Measurements from ENCODE around the gene TRAF3.

The TRAF3 gene

DNA sequence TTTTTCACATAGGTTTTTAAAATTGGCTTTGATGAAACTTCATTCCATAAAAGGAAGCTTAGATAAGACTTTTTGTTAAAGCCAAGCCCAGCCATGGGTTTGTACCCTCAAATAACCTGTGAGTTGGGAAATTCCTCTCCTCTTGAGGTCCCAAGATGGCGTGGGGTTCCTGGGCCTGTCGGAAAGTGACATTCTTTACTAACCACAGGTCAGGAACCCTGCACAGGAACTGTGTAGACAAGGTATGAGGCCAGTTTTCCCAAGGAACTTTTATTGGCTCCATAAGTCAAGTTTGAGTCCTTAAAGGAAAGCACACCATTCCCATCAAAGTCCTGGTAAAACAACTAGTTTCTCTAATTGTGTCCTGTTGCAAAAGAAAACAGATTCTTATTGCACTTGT is 80.2 kb downstream of the TRAF3 start:
- TF ChIP-seq SIN3A (IDR thresholded peaks at IDR 0.05; ENCODE audit: borderline replicate concordance, insufficient read depth, low read length): no peak
- TF ChIP-seq TAF1 (IDR thresholded peaks at IDR 0.05; ENCODE audit: borderline replicate concordance, insufficient read depth, low read length): no peak
- TF ChIP-seq POLR2AphosphoS5 (IDR thresholded peaks at IDR 0.05; ENCODE audit: low read depth, low read length): no peak
- no peak for TF ChIP-seq FOXP2 (optimal IDR thresholded peaks at IDR 0.05; ENCODE audit: borderline replicate concordance, extremely low read depth, extremely low read length, insufficient read depth)
- no peak for TF ChIP-seq REST (IDR thresholded peaks at IDR 0.05; ENCODE audit: insufficient read depth in 1 of 2, low read depth in 2 of 2, low read length in 2 of 2)

- TF ChIP-seq TAF1 (IDR thresholded peaks at IDR 0.05; ENCODE audit: borderline replicate concordance, insufficient read depth, low read length) (no peak), REST (IDR thresholded peaks at IDR 0.05; ENCODE audit: insufficient read depth in 1 of 2, low read depth in 2 of 2, low read length in 2 of 2) (no peak), SIN3A (IDR thresholded peaks at IDR 0.05; ENCODE audit: borderline replicate concordance, insufficient read depth, low read length) (no peak), FOXP2 (optimal IDR thresholded peaks at IDR 0.05; ENCODE audit: borderline replicate concordance, extremely low read depth, extremely low read length, insufficient read depth) (no peak), POLR2AphosphoS5 (IDR thresholded peaks at IDR 0.05; ENCODE audit: low read depth, low read length) (no peak)
Observed at GRCh38 chr14:102859911-102860310, 82.7 kb downstream of the TRAF3 start.

DNA sequence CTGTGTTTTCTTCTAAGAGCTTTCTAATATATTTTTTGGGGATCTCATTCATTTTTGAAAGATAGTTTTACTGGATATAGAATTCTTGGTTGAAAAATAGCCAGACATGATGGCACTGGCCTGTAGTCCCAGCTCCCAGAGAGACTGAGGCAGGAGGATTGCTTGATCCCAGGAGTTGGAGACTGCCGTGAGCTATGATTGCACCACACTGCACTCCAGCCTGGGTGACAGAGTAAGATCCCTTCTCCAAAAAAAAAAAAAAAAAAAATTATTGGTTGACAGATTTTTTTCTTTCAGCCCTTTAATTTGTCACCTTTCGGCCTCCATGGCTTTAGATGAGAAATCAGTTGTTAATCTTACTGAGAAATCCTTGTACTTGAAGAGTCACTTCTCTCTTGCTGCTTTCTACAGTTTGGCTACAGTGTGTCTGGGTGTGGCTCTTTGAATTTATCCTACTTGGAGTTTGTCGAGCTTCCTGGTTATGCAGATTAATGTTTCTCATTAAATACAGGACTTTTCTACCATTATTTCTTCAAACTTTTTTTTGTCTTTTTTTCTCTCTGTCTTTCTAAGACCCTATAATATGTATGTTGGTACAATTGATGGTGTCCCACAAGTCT is 85.0 kb downstream of the TRAF3 start:
- no peak for TF ChIP-seq REST (IDR thresholded peaks at IDR 0.05; ENCODE audit: insufficient read depth in 1 of 2, low read depth in 2 of 2, low read length in 2 of 2)
- no peak for TF ChIP-seq POLR2AphosphoS5 (IDR thresholded peaks at IDR 0.05; ENCODE audit: low read depth, low read length)
- no peak for TF ChIP-seq FOXP2 (optimal IDR thresholded peaks at IDR 0.05; ENCODE audit: borderline replicate concordance, extremely low read depth, extremely low read length, insufficient read depth)
- TF ChIP-seq SIN3A (IDR thresholded peaks at IDR 0.05; ENCODE audit: borderline replicate concordance, insufficient read depth, low read length): no peak
- no peak for TF ChIP-seq TAF1 (IDR thresholded peaks at IDR 0.05; ENCODE audit: borderline replicate concordance, insufficient read depth, low read length)

GRCh38 chr14:102863381-102863780 is 86.1 kb downstream of the TRAF3 start:
- TF ChIP-seq SIN3A (IDR thresholded peaks at IDR 0.05; ENCODE audit: borderline replicate concordance, insufficient read depth, low read length) (no peak), POLR2AphosphoS5 (IDR thresholded peaks at IDR 0.05; ENCODE audit: low read depth, low read length) (no peak), REST (IDR thresholded peaks at IDR 0.05; ENCODE audit: insufficient read depth in 1 of 2, low read depth in 2 of 2, low read length in 2 of 2) (no peak), FOXP2 (optimal IDR thresholded peaks at IDR 0.05; ENCODE audit: borderline replicate concordance, extremely low read depth, extremely low read length, insufficient read depth) (no peak), TAF1 (IDR thresholded peaks at IDR 0.05; ENCODE audit: borderline replicate concordance, insufficient read depth, low read length) (no peak)
